Hepatocyte (in vitro differentiated cells): ENCODE results near the gene ZNF594.
"Not testable (repeated sequence)": the region's sequence is repeated elsewhere in the genome, so short reads cannot be mapped to it uniquely, and the experiment has no call there.

ENCODE experiments used
- CTCF ChIP-seq: fragments of 200-600 bp; sonication (generic); IDR thresholded peaks from 2 replicates; pipeline ENCODE4 v1.5.1; 2016; ENCODE audit warnings: antibody characterized with exemption, mild to moderate bottlenecking; ENCODE audit not compliant: poor library complexity
- EZH2phosphoT487 ChIP-seq: fragments of 200-600 bp; sonication (generic); IDR thresholded peaks from one replicate; pipeline ENCODE4 v1.6.1; 2018; ENCODE audit warnings: antibody characterized with exemption, mild to moderate bottlenecking, low read depth, moderate library complexity; ENCODE audit not compliant: unreplicated experiment, severe bottlenecking

DNA sequence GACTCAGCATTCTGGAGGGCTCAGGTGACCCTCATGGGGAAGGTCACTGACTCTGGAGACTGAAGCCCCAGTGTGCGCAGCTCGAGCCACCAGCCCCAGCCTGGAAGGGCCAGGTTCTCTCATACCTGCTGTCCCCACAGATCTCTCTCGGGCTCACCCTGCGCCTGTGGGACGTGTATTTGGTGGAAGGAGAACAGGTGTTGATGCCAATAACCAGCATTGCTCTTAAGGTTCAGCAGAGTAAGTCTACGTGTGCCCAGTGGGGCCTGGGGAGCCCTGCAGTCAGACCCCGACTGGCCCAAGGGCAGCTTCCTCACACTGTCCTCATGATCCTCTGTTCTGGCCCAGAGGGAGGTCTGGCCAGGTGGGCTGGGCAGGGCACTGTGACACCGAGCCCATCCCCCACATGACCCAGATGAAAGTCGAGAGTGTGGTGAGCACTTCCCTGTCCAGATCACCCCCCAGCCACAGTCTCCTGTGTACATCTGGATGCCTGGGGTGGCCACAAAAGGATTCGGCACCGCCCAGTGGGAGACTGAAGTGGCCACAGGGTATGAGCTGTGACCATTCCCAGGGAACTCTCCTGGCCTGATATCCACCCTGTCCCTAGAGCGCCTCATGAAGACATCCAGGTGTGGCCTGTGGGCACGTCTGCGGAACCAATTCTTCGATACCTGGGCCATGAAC, 54.0 kb downstream of the ZNF594 start:
- TF ChIP-seq EZH2phosphoT487, CTCF: not testable (repeated sequence)
